HG03565 (cell line): ENCODE results near the gene PTCRA.
"Not testable (repeated sequence)": the region's sequence is repeated elsewhere in the genome, so short reads cannot be mapped to it uniquely, and the experiment has no call there.

Source experiments
- ATAC-seq: cut with Tn5 transposase; IDR thresholded peaks from one replicate; pipeline ENCODE4 v1.9.1; 2021; ENCODE audit warnings: mild to moderate bottlenecking, moderate library complexity; ENCODE audit not compliant: unreplicated experiment

The PTCRA gene

GRCh38 chr6:42915732-42916131 lies at the start of gene PTCRA:
PTCRA (plus strand) TSS chr6:42916053; CDS start chr6:42916070, 17 bp downstream.
- ATAC-seq: no peak

GRCh38 chr6:42870145-42870936 lies 45.5 kb upstream of the PTCRA start:
- ATAC-seq: no peak

DNA sequence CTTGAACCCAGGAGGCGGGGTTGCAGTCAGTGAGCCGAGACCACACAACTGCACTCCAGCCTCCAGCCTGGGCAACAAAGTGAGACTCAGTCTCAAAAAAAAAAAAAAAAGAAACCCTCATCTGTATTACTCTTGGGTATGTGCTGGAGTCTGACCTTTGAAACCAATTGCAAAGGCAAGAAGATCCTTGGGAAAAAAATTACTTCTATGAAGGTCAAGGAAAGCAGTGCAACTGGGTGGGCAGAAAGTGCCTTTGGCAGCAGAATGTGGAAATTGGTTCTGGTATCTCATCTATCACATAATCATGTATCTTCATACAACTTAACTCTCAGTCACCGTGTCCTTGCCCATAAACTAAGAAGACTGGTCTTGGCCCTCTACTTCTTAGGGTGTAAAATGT lies 44.1 kb upstream of the PTCRA start:
- ATAC-seq: no peak

- no peak for ATAC-seq
These were observed 42.5 kb upstream of the PTCRA start for GRCh38 chr6:42873313-42873712.

- ATAC-seq: no peak
These were observed 38.2 kb upstream of the PTCRA start for GRCh38 chr6:42877695-42878094.

DNA sequence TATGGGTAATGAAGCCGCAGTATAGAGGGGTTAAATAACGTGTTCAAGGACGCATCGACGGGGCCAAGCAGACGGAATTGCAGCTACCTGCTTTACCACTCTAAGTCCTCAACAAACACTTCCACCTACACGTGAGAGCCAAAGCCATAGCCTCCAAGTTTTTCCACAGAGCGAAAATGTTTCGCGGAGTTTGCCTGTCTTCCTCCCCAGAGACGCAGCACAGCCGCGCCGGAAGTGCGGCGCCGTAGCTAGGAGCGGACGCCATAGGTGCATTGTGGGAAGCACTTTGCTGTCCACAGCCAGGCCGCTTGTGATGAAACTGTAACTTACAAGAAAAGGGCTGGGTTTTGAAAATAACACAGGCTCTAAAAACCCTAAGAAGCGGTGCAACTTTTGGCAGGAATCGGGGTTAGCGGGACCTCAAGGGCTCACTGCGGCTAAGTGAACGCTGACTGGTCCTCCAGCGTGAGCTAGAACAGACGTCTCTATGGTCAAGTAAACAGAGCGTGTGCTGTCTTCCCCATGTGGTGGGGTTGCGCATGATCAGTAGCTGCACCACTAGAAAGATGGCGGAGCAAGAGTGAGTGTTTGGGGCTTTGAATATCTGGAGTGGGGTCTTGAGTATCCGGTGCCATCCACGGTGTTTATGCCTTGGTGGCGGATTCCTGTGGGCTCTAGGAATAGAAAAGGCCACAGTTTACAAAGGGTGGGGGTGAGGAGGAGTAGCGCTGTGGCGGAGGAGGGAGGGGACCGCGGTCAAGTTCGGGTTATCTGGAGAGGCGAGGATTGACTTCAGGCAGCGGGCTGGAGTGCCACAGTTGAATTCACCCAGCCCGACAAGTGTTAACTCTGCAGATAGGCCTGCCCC lies 36.2 kb upstream of the PTCRA start, which contains the start of gene RPL7L1:
Gene RPL7L1, plus strand, starts transcription at position 245 of the 868 bp plus-strand sequence. Its CDS starts 295 bp downstream, at position 540.
- peak; percentile 79 for ATAC-seq

DNA sequence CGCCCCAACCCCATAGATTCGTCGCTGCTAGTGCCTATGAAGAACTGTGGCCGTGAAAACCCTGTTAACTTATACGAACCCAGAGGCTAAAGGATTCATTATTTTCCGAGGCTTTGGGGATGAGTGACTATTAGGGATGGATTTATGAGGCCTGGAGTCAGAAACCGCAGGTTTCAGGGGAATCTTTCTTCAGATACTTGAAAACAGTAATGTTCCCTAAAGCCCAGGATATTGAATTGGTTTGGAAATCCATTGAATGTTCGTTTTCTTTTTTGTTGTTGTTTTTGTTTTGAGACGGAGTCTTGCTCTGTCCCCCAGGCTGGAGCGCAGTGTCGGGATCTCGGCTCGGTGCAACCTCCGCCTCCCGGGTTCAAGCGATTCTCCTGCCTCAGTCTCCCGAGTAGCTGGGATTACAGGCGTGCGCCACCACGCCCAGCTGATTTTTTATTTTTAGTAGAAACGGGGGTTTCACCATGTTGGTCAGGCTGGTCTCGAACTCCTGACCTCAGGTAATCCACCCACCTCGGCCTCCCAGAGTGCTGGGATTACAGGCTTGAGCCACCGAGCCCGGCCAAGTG lies 35.5 kb upstream of the PTCRA start:
- not testable (repeated sequence) for ATAC-seq

DNA sequence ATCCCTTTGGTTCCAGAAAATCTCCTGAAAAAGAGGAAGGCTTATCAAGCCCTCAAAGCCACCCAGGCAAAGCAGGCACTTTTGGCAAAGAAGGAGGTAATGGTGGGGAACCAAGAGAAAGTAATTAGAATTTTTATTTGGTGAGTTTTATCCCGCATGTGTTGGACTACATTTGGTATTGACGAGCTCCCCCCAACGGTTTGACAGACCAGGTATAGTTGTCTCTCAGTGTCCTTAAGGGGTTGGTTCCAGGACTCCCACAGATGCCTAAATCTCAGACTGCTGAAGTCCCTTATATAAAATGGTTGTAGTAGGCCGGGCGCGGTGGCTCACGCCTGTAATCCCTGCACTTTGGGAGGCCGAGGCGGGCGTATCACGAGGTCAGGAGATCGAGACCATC lies 35.0 kb upstream of the PTCRA start:
- ATAC-seq: not testable (repeated sequence)

- no peak for ATAC-seq
These were observed 30.2 kb upstream of the PTCRA start for GRCh38 chr6:42885702-42886101.

DNA sequence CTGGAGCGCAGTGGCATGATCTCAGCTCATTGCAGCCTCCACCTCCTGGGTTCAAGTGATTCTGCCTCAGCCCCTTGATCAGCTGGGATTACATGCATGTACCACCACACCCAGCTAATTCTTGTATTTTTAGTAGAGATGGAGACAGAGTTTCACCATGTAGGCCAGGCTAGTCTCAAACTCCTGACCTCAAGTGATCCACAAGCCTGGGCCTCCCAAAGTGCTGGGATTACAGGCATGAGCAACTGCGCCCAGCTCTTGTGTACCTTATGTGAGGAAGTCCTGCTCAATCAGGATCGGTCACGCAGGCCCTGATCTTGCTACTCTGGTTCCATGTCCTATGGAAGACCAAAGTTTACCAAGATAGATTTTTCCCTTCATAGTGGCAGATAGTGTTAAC lies 27.7 kb upstream of the PTCRA start:
- ATAC-seq: not testable (repeated sequence)

- no peak for ATAC-seq
These were observed 26.0 kb upstream of the PTCRA start for GRCh38 chr6:42889815-42890214.

DNA sequence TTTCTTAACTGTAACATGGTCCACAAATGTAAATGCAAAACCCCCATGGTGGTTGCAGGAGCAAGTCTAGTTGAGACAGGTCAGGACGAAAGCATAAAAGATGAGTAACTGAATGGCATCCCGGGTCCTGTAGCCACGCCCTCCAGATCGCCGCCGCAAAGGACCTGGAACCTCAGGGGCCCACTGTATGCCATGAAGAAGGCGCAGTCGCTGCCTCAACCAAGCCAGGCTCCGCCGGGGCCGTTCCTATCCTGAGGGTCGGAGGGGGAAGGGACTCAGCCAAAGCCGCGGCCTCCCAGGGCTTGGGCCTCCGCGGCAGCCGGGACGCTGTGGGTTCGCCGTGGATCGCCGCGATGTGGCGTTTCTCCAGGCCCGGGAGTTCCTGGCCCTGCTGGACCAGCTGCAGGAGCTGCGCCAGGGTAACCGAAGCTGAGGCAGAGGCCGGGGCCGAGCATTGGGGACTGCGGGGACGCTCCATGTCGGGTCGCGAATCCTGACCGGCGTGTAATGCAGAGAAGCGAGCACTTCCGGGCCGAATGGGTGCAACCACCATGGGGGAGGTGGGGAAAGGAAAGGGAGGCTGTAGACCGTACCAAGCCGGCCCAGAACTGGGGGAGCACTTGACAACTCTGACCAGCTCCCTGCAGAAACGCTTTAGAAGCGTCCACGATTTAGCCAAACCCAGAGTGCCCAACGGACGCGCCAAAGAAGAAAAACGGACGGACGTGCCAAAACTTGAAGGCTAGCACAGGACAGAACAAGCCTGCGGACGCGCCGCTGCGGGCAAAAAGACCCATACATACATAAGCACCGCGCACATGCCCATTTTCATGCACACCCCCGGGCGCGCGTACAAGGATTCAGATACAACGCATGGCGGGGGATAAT lies 25.3 kb upstream of the PTCRA start:
- ATAC-seq: peak; percentile 83

DNA sequence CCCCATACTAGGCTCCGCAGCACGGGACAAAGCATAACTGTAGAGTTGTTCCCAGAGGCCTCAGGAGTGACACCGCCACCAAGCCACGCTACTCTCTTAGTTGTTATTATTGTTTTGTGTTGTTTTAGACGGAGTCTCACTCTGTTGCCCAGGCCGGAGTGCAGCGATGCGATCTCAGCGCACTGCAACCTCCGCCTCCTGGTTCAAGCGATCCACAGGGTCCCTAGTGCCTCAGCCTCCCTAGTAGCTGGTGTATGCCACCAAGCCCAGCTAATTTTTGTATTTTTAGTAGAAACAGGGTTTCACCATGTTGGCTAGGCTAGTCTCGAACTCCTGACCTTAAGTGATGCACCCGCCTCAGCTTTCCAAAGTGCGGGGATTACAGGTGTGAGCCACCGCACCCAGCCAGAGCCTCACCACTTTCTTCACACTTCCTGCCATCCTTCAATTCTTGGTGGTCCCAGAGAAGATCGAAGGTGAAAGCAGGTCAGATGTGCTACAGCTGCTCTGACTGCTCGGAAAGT lies 24.6 kb upstream of the PTCRA start:
- no peak for ATAC-seq

DNA sequence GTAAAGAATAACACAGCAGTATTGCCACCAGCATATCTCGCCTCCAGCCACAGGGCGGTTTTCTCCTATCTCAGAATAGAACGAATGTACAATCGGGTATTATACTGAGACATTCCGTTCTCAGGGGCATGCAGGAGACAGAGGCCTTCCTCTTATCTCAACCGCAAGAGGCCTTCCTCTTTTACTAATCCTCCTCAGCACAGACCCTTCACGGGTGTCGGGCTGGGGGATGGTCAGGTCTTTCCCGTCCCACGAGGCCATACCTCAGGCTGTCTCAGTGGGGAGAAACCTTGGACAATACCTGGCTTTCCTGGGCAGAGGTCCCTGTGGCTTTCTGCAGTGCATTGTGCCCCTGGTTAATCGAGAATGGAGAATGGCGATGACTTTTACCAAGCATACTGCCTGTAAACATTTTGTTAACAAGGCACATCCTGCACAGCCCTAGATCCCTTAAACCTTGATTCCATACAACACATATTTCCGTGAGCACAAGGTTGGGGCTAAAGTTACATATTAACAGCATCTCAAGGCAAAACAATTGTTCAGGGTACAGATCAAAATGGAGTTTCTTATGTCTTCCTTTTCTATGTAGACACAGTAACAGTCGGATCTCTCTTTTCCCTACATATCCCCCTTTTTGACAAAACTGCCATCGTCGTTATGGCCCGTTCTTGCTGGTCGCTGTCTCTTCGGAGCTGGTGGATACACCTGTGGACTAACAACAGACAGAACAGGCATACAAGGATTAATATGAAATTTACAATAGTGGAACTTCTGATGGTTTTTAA lies 21.6 kb upstream of the PTCRA start:
- ATAC-seq: not testable (repeated sequence)

DNA sequence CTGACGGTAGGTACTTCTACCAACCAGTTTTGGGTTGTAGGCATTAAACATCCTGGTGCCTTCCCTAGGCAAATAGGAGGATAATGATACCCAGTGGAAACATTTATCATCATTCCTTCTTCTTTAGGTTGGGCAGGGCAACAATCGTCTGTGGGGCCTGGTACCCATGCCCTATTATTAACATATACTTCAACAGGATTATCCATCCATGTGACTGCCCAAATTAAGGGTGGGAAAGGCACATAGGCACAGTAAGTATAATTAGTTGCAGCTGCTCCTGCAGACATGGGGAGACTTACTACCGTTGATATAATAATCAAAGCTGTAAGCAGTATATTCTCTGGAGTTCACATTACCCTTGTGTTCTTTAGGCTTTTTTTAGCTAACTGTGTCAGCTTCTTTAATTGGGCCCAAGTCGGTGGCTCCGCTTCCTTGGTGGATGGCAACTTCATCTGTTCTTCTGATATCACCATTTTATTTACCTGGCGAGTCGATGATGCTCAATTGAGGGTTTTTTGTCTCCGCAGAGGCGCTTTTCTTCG lies 19.6 kb upstream of the PTCRA start:
- no peak for ATAC-seq

- no peak for ATAC-seq
These were observed 16.9 kb upstream of the PTCRA start for GRCh38 chr6:42898891-42899361.

DNA sequence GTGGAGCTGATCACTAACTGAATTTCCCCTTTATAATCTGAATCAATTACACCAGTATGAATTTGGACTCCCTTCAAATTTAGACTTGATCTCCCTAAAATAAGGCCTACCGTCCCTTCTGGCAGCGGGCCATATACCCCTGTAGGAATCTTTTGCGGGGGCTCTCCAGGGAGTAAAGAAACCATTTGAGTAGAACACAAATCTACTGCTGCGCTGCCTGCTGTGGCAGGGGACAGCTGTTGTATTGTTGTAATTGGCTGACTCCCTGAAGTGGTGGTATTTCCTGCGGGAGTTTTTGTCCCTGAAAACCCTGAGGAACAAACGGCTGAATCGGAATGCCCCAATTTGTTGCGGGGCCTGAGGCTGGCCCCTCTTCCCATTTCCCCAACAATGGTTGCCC lies 16.0 kb upstream of the PTCRA start:
- no peak for ATAC-seq

DNA sequence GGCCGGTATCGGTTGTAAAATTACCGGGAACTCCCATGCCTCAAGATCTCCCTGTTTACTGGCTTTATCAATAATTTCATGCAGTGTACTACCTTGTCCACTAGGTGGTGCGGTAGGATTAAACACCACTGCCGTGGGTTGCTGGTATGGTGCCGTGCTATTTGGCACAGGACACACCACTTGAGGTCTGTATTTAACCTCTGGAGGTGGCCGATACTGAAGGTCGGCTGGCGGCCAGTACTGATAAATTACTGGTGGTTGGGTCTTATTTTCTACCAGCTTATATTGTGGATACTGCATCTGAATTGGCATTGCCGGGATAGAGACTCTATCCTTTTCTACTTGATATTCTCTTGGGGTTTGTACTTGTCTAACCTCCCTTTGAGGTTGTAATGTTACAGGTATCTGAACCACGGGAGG lies 14.3 kb upstream of the PTCRA start:
- ATAC-seq: no peak
